BE2C (cell line): ENCODE data around the gene SLC4A3.

Experiments
- DNase-seq: peaks from one replicate; pipeline ENCODE4 v3.0.0-alpha.2; 2020
- H3K27me3 ChIP-seq: fragments of 250-450 bp; sonication (Bioruptor Pico); 2 replicates; pipeline ENCODE4 v1.5.1; 2020; ENCODE audit warnings: mild to moderate bottlenecking
- H3K36me3 ChIP-seq: fragments of 250-450 bp; sonication (Bioruptor Pico); 2 replicates; pipeline ENCODE4 v1.5.1; 2020; ENCODE audit warnings: mild to moderate bottlenecking
- H3K4me1 ChIP-seq: fragments of 250-450 bp; sonication (Bioruptor Pico); 2 replicates; pipeline ENCODE4 v1.5.1; 2020
- H3K4me3 ChIP-seq: 2 replicates; pipeline ENCODE4 v1.5.1; 2011; ENCODE audit warnings: low read depth, low read length
- H3K9me3 ChIP-seq: fragments of 250-450 bp; sonication (Bioruptor Pico); 2 replicates; pipeline ENCODE4 v1.5.1; 2020
- CTCF ChIP-seq: IDR thresholded peaks from 2 replicates; pipeline ENCODE4 v1.5.1; 2012; ENCODE audit warnings: mild to moderate bottlenecking, low read depth, low read length

SLC4A3 gene

GRCh38 chr2:219663116-219663762 lies 35.8 kb downstream of the SLC4A3 start:
- Histone ChIP-seq H3K4me3 (no peak overlapping the region), H3K36me3 (no peaks in the 10 kb centered on the region), H3K27me3 (peaks cover 19% of the 10 kb centered on the region), H3K9me3 (no peaks in the 10 kb centered on the region; the same call in 1 of the 2 replicates), H3K4me1 (no peaks in the 10 kb centered on the region)
- TF ChIP-seq CTCF: no peak
- no peak for DNase-seq

GRCh38 chr2:219664041-219664440 lies 36.6 kb downstream of the SLC4A3 start:
- no peaks in the 10 kb centered on the region for H3K36me3 ChIP-seq
- H3K4me3 ChIP-seq: no peak overlapping the region
- H3K9me3 ChIP-seq: no peaks in the 10 kb centered on the region; the same call in 1 of the 2 replicates
- peaks cover 14% of the 10 kb centered on the region for H3K27me3 ChIP-seq
- no peak for TF ChIP-seq CTCF
- no peak for DNase-seq
- H3K4me1 ChIP-seq: no peaks in the 10 kb centered on the region

- Histone ChIP-seq H3K27me3 (peaks cover 16% of the 10 kb centered on the region), H3K36me3 (no peaks in the 10 kb centered on the region), H3K4me1 (no peaks in the 10 kb centered on the region), H3K9me3 (no peaks in the 10 kb centered on the region; the same call in 1 of the 2 replicates), H3K4me3 (no peak overlapping the region)
- TF ChIP-seq CTCF: no peak
- DNase-seq: no peak
Observed at GRCh38 chr2:219664944-219665343, 37.5 kb downstream of the SLC4A3 start.

GRCh38 chr2:219665926-219666325 lies 38.5 kb downstream of the SLC4A3 start:
- Histone ChIP-seq H3K4me1 (no peaks in the 10 kb centered on the region), H3K4me3 (no peak overlapping the region), H3K27me3 (peaks cover 23% of the 10 kb centered on the region), H3K36me3 (no peaks in the 10 kb centered on the region), H3K9me3 (no peaks in the 10 kb centered on the region; the same call in 1 of the 2 replicates)
- no peak for DNase-seq
- TF ChIP-seq CTCF: no peak

GRCh38 chr2:219668316-219668715 lies 40.9 kb downstream of the SLC4A3 start:
- no peak for DNase-seq
- Histone ChIP-seq H3K4me3 (no peak overlapping the region), H3K36me3 (no peaks in the 10 kb centered on the region), H3K27me3 (peaks cover 36% of the 10 kb centered on the region), H3K4me1 (no peaks in the 10 kb centered on the region), H3K9me3 (no peaks in the 10 kb centered on the region)
- no peak for TF ChIP-seq CTCF

- peaks cover 42% of the 10 kb centered on the region for H3K27me3 ChIP-seq
Observed at GRCh38 chr2:219670386-219670785, 43.0 kb downstream of the SLC4A3 start.

More at GRCh38 chr2:219670386-219670785, 43.0 kb downstream of the SLC4A3 start:
- no peak for TF ChIP-seq CTCF
- Histone ChIP-seq H3K9me3 (no peaks in the 10 kb centered on the region), H3K4me3 (no peak overlapping the region), H3K36me3 (no peaks in the 10 kb centered on the region), H3K4me1 (no peaks in the 10 kb centered on the region)
- DNase-seq: no peak
